AG09309 (cell line): ENCODE results near the gene SHCBP1L.

Experiments used
- DNase-seq: peaks from one replicate; pipeline ENCODE4 v3.0.0-alpha.2; 2010; ENCODE audit warnings: low read depth
- H3K4me3 ChIP-seq: 2 replicates; pipeline ENCODE4 v1.5.1; 2011; ENCODE audit warnings: mild to moderate bottlenecking, low read depth, low read length, moderate library complexity; ENCODE audit not compliant: control insufficient read depth
- TF ChIP-seq, protein P1 (sequence below): IDR thresholded peaks from 2 replicates; pipeline ENCODE4 v1.5.1; 2011; ENCODE audit warnings: mild to moderate bottlenecking, low read depth, low read length, inconsistent platforms; ENCODE audit not compliant: insufficient read depth, control insufficient read depth; ENCODE audit errors: missing control alignments

SHCBP1L gene

DNA sequence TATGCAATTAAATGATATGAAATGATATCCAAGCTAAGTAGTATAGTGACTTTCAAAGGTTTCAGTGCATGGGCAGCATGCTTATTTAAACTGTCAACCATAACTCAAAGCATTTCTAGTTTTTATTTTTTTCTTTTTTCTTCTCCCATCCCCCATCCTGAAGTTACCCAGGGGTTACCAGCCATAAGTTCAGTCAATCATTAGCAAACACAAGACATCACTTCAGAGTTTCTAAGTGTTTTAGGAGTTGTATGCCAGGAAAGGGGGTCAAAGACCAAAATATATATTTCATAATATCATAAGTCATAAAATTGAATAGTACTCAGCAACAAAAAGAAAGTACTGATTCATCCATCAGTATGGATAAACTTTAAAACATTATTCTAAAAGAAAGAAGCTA is 85.1 kb downstream of the SHCBP1L start:
- TF ChIP-seq, protein P1, sequence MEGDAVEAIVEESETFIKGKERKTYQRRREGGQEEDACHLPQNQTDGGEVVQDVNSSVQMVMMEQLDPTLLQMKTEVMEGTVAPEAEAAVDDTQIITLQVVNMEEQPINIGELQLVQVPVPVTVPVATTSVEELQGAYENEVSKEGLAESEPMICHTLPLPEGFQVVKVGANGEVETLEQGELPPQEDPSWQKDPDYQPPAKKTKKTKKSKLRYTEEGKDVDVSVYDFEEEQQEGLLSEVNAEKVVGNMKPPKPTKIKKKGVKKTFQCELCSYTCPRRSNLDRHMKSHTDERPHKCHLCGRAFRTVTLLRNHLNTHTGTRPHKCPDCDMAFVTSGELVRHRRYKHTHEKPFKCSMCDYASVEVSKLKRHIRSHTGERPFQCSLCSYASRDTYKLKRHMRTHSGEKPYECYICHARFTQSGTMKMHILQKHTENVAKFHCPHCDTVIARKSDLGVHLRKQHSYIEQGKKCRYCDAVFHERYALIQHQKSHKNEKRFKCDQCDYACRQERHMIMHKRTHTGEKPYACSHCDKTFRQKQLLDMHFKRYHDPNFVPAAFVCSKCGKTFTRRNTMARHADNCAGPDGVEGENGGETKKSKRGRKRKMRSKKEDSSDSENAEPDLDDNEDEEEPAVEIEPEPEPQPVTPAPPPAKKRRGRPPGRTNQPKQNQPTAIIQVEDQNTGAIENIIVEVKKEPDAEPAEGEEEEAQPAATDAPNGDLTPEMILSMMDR, result no peak
- no peak for DNase-seq
- H3K4me3 ChIP-seq, result no peak overlapping the region

DNA sequence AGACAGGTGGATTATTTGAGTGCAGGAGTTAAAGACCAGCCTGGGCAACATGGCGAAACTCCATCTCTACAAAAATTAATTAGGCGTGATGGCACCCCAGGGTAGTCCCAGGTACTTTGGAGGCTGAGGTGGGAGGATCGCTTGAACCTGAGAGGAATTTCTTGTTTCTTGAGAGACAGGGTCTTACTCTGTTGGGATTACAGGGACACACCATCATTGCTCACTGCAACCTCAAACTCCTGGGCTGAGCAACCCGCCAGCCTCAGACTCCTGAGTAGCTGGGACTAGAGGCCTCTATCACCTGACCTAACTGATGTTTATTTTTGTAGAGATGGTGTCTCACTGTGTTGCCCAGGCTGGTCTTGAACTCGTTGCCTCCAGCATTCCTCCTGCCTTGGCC is 89.0 kb downstream of the SHCBP1L start:
- DNase-seq, result no peak
- no peak overlapping the region for H3K4me3 ChIP-seq
- TF ChIP-seq, protein P1, result no peak

DNA sequence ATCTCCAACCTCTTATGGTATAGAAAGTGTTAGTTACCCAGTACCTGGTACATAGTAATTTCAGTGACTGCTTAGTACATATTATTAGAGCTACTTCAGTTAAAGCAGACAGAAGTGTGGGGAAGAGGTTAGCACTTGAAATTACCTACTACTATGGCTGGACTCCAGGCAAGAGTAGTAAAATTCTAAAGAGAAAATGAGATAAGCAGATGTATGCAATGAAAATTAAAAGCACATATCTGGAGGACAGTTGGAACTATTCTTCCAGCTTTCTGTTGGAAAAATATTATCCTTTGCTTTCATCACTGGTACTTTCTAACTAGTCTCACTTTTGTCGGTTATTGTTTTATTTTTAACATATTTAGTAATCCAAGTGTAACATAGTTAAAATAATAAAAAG is 90.1 kb downstream of the SHCBP1L start:
- TF ChIP-seq, protein P1, result no peak
- DNase-seq, result no peak
- no peak overlapping the region for H3K4me3 ChIP-seq

- no peak for DNase-seq
- TF ChIP-seq, protein P1, result no peak
- H3K4me3 ChIP-seq, result no peak overlapping the region
Measured at GRCh38 chr1:182861994-182862393, 91.0 kb downstream of the SHCBP1L start.

- H3K4me3 ChIP-seq, result no peak overlapping the region
- TF ChIP-seq, protein P1, result no peak
- no peak for DNase-seq
Measured at GRCh38 chr1:182860658-182861057, 92.3 kb downstream of the SHCBP1L start.

DNA sequence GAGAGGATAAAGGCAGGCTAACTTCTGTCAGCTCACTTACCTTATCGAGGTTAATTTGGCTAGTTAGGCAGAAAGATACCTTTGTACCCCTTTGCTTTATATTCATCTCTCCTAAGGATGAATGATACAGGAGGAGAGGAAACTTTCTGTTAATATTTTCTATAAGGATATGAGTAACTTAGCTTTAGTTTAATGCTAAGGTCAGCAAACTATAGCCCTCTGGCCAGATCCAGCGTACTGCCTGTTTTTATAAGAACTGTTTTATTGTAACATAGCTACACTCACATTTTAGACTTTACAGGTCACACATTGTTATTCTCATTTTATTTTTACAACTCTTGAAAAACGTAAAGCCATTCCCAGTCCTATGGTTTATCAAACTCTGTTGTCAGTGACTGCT is 95.8 kb downstream of the SHCBP1L start:
- no peak for DNase-seq
- no peak overlapping the region for H3K4me3 ChIP-seq
- TF ChIP-seq, protein P1, result no peak

DNA sequence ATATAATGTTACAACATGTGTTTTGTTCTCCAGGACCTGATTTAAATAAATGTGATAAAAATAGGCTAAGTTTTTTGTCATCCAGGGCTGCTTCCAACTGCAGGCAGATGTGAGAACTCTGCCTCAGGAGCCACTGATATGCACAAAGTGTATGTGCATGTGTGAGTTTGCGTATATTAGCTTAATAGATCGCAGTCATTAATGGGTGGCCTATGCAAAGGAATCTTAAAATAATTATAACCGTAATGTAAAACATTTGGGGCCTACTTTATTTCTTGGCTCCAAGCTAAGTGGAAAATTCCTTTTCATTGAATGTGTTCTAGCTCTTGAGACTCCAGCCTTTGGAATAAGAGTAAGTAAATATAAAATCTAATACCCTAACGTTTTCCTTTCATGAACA is 97.1 kb downstream of the SHCBP1L start:
- no peak overlapping the region for H3K4me3 ChIP-seq
- DNase-seq, result no peak
- TF ChIP-seq, protein P1, result no peak
